MM.1S (cell line): ENCODE measurements around the gene SNX20.

Experiments
- DNase-seq: peaks from one replicate; pipeline ENCODE4 v3.0.0-alpha.2; 2015
- H2AFZ ChIP-seq: fragments of 300-600 bp; sonication (generic); 2 replicates; pipeline ENCODE4 v1.6.0; 2016; ENCODE audit warnings: antibody characterized with exemption, low read length
- H3F3A ChIP-seq: fragments of 300-600 bp; sonication (generic); 2 replicates; pipeline ENCODE4 v1.6.1; 2016; ENCODE audit warnings: mild to moderate bottlenecking, antibody characterized with exemption, low read length, moderate library complexity, mixed read lengths; ENCODE audit not compliant: insufficient read depth
- H3K27ac ChIP-seq: fragments of 300-600 bp; sonication (generic); 2 replicates; pipeline ENCODE4 v1.5.1; 2016; ENCODE audit warnings: mild to moderate bottlenecking, low read length
- H3K27me3 ChIP-seq: fragments of 300-600 bp; sonication (generic); replicated peaks from 2 replicates; pipeline ENCODE4 v1.6.0; 2016; ENCODE audit warnings: low read length; ENCODE audit not compliant: insufficient read depth
- H3K36me3 ChIP-seq: fragments of 300-600 bp; sonication (generic); replicated peaks from 2 replicates; pipeline ENCODE4 v1.6.1; 2016; ENCODE audit warnings: mild to moderate bottlenecking, low read length, mixed read lengths; ENCODE audit not compliant: insufficient read depth
- H3K4me1 ChIP-seq: fragments of 300-600 bp; sonication (generic); 2 replicates; pipeline ENCODE4 v1.6.1; 2016; ENCODE audit warnings: low read length, mixed read lengths
- H3K4me2 ChIP-seq: fragments of 300-600 bp; sonication (generic); 2 replicates; pipeline ENCODE4 v1.6.0; 2016; ENCODE audit warnings: low read depth, low read length
- H3K4me3 ChIP-seq: fragments of 300-600 bp; sonication (generic); 2 replicates; pipeline ENCODE4 v1.5.1; 2016; ENCODE audit warnings: low read length, mixed read lengths
- H3K79me2 ChIP-seq: fragments of 300-600 bp; sonication (generic); 2 replicates; pipeline ENCODE4 v1.6.1; 2016; ENCODE audit warnings: mixed run types, low read length, mixed read lengths
- H3K9ac ChIP-seq: fragments of 300-600 bp; sonication (generic); 2 replicates; pipeline ENCODE4 v1.6.1; 2016; ENCODE audit warnings: low read length, mixed read lengths
- H3K9me2 ChIP-seq: fragments of 300-600 bp; sonication (generic); replicated peaks from 2 replicates; pipeline ENCODE4 v1.6.1; 2016; ENCODE audit warnings: mild to moderate bottlenecking, low read length, mixed read lengths; ENCODE audit not compliant: insufficient read depth
- H3K9me3 ChIP-seq: fragments of 300-600 bp; sonication (generic); replicated peaks from 2 replicates; pipeline ENCODE4 v1.6.1; 2016; ENCODE audit warnings: mild to moderate bottlenecking, low read length, mixed read lengths; ENCODE audit not compliant: insufficient read depth
- H4K20me1 ChIP-seq: fragments of 300-600 bp; sonication (generic); 2 replicates; pipeline ENCODE4 v1.6.1; 2016; ENCODE audit warnings: mild to moderate bottlenecking, low read length, moderate library complexity, mixed read lengths; ENCODE audit not compliant: insufficient read depth
- EZH2 ChIP-seq: fragments of 300-600 bp; sonication (generic); optimal IDR thresholded peaks from 2 replicates; pipeline ENCODE3; 2017; ENCODE audit warnings: low read depth, mild to moderate bottlenecking, antibody characterized with exemption, low read length, mixed read lengths
- EZH2phosphoT487 ChIP-seq: fragments of 300-600 bp; sonication (generic); IDR thresholded peaks from 2 replicates; pipeline ENCODE4 v1.6.1; 2018; ENCODE audit warnings: antibody characterized with exemption, low read length
- TF ChIP-seq, protein P1 (sequence below): fragments of 300-600 bp; sonication (generic); IDR thresholded peaks from 2 replicates; pipeline ENCODE4 v1.5.1; 2016; ENCODE audit warnings: antibody characterized with exemption, low read length, mixed read lengths

SNX20 gene

DNA sequence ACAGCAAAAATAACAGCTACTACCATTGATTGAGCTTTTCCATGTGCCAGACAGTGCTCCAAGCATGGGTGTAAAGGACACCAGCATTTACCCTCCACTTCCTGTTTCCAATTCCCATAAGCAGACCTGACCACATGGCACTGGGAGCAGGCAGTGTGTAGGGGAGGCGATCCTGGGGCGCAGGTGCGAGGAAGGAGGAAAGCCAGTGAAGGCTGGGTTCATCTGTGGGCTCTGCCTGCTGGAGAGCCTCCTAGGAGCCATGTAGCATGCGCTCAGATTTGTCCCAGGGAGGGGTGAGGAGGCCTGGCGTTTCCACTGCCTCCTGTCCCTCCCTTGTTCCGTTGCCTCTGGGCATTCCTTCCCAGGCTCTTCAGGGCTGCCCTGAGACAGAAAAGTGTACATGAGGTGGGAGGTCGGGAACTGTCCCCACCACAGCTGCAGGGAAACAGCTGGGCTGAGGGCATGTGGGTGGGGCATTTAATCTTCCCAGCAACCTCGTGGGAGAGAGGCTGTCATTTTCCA lies 56.6 kb downstream of the SNX20 start:
- no peaks in the 10 kb centered on the region for H4K20me1 ChIP-seq
- no peak overlapping the region for H3K4me3 ChIP-seq
- H3K27ac ChIP-seq = no peak overlapping the region
- H3K9ac ChIP-seq = no peak overlapping the region
- no peaks in the 10 kb centered on the region for H3K9me3 ChIP-seq
- DNase-seq = no peak
- no peak overlapping the region for H3K4me2 ChIP-seq
- TF ChIP-seq EZH2 (no peak), EZH2phosphoT487 (no peak)
- TF ChIP-seq, protein P1, sequence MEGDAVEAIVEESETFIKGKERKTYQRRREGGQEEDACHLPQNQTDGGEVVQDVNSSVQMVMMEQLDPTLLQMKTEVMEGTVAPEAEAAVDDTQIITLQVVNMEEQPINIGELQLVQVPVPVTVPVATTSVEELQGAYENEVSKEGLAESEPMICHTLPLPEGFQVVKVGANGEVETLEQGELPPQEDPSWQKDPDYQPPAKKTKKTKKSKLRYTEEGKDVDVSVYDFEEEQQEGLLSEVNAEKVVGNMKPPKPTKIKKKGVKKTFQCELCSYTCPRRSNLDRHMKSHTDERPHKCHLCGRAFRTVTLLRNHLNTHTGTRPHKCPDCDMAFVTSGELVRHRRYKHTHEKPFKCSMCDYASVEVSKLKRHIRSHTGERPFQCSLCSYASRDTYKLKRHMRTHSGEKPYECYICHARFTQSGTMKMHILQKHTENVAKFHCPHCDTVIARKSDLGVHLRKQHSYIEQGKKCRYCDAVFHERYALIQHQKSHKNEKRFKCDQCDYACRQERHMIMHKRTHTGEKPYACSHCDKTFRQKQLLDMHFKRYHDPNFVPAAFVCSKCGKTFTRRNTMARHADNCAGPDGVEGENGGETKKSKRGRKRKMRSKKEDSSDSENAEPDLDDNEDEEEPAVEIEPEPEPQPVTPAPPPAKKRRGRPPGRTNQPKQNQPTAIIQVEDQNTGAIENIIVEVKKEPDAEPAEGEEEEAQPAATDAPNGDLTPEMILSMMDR = no peak
- H3F3A ChIP-seq = no peaks in the 10 kb centered on the region
- H3K36me3 ChIP-seq = no peaks in the 10 kb centered on the region
- H3K4me1 ChIP-seq = no peaks in the 10 kb centered on the region
- no peaks in the 10 kb centered on the region for H3K9me2 ChIP-seq
- H3K79me2 ChIP-seq = no peaks in the 10 kb centered on the region
- H3K27me3 ChIP-seq = no peaks in the 10 kb centered on the region
- H2AFZ ChIP-seq = no peak overlapping the region

DNA sequence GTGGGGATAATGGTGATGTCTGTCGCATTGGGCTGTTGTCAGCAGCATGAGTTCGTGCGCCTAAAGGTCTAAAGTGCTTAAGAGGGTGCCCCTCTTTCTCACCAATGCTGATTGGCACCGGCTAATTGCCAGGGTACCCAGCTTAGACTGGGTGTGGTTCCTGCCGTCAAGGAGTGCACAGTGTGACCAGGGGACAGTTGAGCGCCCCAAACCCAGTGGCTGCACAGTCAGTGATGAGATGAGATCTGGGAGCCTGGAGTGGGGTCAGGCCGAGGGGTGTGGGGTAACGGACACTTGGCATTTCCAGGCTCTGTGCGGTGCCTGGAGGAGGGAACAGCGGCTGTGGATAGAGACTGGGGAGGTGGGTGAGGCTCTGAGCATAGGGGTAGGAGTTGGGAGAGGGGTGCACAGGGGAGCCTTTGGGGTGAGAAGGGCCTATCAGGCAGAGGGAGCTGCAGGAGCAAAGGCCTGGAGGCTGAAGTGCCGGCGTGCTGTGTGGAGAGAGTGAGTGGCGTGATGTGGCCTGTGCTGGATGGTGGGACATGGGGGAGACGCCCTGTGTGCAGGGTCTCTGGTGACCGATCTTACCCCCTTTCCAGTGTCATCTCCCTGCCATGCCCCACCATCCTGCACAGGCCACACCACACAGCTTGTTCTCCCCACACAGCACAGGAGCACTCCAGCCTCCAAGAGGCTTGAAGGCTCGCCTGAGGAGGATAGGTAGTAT lies 58.3 kb downstream of the SNX20 start:
- Histone ChIP-seq H3K27ac (no peak overlapping the region), H3K9me3 (no peaks in the 10 kb centered on the region), H3F3A (no peaks in the 10 kb centered on the region), H3K4me1 (no peaks in the 10 kb centered on the region), H3K27me3 (no peaks in the 10 kb centered on the region), H3K9me2 (no peaks in the 10 kb centered on the region), H4K20me1 (no peaks in the 10 kb centered on the region), H3K4me3 (no peak overlapping the region), H3K79me2 (no peaks in the 10 kb centered on the region), H2AFZ (no peak overlapping the region), H3K36me3 (no peaks in the 10 kb centered on the region), H3K4me2 (no peak overlapping the region), H3K9ac (no peak overlapping the region)
- no peak for TF ChIP-seq EZH2phosphoT487
- TF ChIP-seq, protein P1 = no peak
- TF ChIP-seq EZH2 = no peak
- DNase-seq = no peak

DNA sequence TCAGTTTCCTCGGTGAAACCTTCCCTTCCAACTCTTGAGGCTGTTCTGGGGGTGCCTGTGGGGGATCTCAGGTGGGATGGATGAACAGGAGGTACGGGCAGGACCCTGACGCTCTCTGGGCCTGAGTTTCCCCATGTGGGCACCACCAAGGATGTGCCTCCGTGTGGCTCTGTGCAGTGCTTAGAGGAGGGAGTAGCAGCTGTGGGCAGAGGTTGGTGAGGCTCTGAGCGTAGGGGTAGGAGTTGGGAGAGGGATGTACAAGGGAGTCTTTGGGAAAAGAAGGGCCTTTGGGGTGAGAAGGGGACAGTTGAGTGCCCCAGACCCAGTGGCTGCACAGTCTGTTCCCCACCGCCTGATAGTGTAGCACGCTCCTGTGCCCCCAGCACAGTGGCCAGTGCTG lies 59.1 kb downstream of the SNX20 start:
- Histone ChIP-seq H3K4me3 (no peak overlapping the region), H3K9ac (no peak overlapping the region), H3K9me2 (no peaks in the 10 kb centered on the region), H3F3A (no peaks in the 10 kb centered on the region), H3K27ac (no peak overlapping the region), H3K4me2 (no peak overlapping the region), H3K4me1 (no peaks in the 10 kb centered on the region), H2AFZ (no peak overlapping the region), H4K20me1 (no peaks in the 10 kb centered on the region), H3K9me3 (no peaks in the 10 kb centered on the region), H3K27me3 (no peaks in the 10 kb centered on the region), H3K79me2 (no peaks in the 10 kb centered on the region), H3K36me3 (no peaks in the 10 kb centered on the region)
- DNase-seq = no peak
- TF ChIP-seq, protein P1 = no peak
